Muscle of back (tissue), 11 donors: ENCODE measurements around the gene NEURL1B. TPM values are rescaled to one million over a fixed set of nuclear protein-coding genes. Genes with fewer than 3 reads are reported as not detected.

Source experiments
- DNase-seq, 3 donors: peaks; one replicate each; pipeline versions ENCODE4 v3.0.0 to v3.0.0-alpha.2; 2013
- polyA plus RNA-seq, 10 donors: library from polyadenylated mRNA; unstranded; fragments of 120-200 nt; gene quantifications; one replicate each; pipeline ENCODE4 v1.2.1, GENCODE V29; 2013; ENCODE audit not compliant: insufficient read length in 10 of 10

Gene NEURL1B
- polyA plus RNA-seq, 10 donors: 27.5 to 48.7 (median 36.9) TPM

- DNase-seq: peak in 2 of 3 donors; percentile 51 to 82
Measured at GRCh38 chr5:172714491-172715420, 73.7 kb downstream of the NEURL1B start.

- DNase-seq: no peak
Measured at GRCh38 chr5:172715421-172715780, 74.3 kb downstream of the NEURL1B start.

- no peak for DNase-seq
Measured at GRCh38 chr5:172715931-172716682, 75.0 kb downstream of the NEURL1B start.

- peak; percentile 77 to 89 (median 87) for DNase-seq
Measured at GRCh38 chr5:172716796-172717313, 75.8 kb downstream of the NEURL1B start.

GRCh38 chr5:172717481-172718195, 76.6 kb downstream of the NEURL1B start:
- DNase-seq: no peak

GRCh38 chr5:172718527-172719114, 77.6 kb downstream of the NEURL1B start:
- DNase-seq: no peak

GRCh38 chr5:172719211-172719610, 78.1 kb downstream of the NEURL1B start:
- DNase-seq: no peak

- DNase-seq: no peak
Measured at GRCh38 chr5:172720655-172721054, 79.6 kb downstream of the NEURL1B start.

GRCh38 chr5:172721455-172722326, 80.6 kb downstream of the NEURL1B start:
- DNase-seq: peak in 2 of 3 donors; percentile 65 to 87

GRCh38 chr5:172722327-172722815, 81.3 kb downstream of the NEURL1B start:
- no peak for DNase-seq

DNA sequence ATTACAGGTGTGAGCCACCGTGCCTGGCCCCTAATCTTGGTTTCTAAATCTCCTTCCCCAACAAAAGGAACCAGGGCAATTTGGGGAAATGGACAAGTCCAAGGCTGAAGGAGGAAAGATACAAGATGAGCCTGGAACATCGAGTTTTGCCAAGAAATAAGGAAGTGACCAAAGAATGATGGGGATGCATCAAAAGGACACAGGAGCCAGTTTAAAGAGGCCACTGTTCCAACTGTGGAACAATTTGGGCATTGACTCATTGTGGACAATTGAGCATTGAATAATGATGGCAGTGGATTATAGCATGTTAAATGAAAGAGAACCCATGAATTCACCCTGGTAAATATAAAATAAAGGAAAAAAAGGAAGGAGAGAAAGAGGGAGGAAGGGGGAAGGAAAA, 82.4 kb downstream of the NEURL1B start:
- DNase-seq: no peak

- peak in 1 of 3 donors; percentile 68 for DNase-seq
Measured at GRCh38 chr5:172724242-172725183, 83.5 kb downstream of the NEURL1B start.

DNA sequence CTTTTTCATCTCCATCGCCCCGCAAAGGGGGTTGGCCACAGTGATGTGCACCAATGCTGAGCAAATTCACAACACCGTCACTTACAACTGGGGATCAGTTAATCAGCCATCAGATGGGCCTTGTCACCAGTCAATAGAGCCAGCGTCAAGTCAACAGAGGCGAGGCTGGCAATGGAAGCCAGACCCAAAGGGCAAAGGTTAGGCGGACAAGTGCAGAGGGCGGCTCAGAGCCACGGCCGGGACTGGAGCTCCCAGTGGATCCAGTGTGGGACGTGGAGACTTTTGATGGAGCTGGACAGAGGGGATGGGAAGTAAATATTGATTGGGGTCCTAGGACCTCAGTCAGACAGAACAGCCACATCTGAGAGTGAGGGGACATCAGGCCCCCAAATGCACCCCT, 84.2 kb downstream of the NEURL1B start:
- no peak for DNase-seq

DNA sequence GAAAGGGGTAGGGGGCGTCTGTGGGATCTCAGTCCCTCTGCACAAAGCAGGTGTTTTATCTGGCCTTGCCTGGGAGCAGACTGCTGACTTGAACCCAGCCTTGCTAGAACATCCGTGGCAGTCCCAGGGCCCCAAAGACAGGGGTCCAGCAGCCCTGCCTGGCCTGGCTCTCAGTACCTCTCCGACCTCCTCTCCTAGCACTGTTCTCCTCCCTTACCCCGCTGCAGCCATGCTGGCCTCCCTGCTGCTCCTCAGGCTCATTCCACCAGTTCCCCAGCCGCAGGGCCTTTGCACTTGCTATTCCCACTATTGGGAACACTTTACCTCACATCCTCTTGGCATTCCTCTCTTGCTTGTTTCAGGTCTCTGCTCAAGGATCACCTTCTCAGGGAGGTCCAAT, 84.7 kb downstream of the NEURL1B start:
- no peak for DNase-seq

DNA sequence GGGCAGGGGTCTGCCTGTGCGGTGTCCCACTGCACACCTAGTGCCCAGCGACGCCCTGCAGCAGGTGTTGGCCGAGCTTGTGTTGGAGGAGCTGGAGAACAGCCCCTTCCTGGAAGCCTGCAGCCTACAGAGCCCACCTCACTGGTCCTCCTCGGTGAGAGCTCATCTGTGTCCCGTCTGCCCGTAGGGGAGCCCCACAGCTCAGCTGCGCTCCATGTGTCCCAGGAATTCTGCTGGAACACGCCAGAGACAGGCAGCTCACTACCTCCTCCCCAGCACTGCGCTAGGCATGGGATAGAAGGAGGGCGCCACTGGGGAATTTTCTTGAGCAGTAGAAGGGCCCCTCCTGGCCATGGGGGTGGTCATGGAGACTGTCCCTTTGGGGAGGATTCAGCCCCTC, 85.9 kb downstream of the NEURL1B start:
- DNase-seq: no peak

- no peak for DNase-seq
Measured at GRCh38 chr5:172727551-172727950, 86.5 kb downstream of the NEURL1B start.

GRCh38 chr5:172728481-172729241, 87.6 kb downstream of the NEURL1B start:
- DNase-seq: no peak

DNA sequence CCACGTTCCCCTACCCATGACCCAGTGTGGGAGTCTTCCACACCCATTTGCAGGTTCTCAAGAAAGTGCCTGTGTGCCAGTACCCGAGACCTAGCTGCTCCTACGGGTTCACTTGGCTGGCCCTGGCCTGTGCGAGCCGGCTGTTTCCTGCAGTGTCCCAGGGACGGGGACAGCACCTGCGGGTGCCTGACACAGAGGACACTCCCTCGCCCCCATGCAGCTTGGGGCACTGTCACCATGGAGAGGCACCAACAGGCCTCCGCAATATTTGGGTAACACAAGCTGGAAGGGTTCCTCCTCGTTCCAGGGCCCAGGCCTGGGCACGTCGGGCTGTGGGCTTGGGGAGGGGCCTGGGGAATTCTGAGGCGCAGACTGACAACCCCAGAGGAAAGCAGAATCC, 88.5 kb downstream of the NEURL1B start:
- DNase-seq: no peak
